MCF 10A (cell line): ENCODE measurements around the gene PTRH2. TPM values are rescaled to one million over a fixed set of nuclear protein-coding genes. Genes with fewer than 3 reads are reported as not detected.
A peak's percentile ranks its signal among the peaks of the same experiment; 100 is the strongest.

Experiments used
- BruUV-seq: library from RNA; stranded (reverse); fragments of 400-500 nt; replicated peaks from 2 replicates; lab custom pipeline; 2021; lab: Mats Ljungman, UMichigan
- CTCF ChIA-PET: fragments of 300-600 bp; sonication (Branson Sonifier 250); formaldehyde crosslinking; extraction: SDS; loops from one replicate; lab custom pipeline; 2021; ENCODE audit warnings: antibody characterized with exemption, inconsistent platforms; lab: Yijun Ruan, JAX
- POLR2A ChIA-PET: fragments of 300-600, 350-650 bp; sonication (Branson Sonifier 250); formaldehyde crosslinking; extraction: SDS; loops from one replicate; lab custom pipeline; 2020; ENCODE audit warnings: antibody characterized with exemption, inconsistent platforms; lab: Yijun Ruan, JAX
- DNase-seq: peaks from one replicate; pipeline ENCODE4 v3.0.0-alpha.2; 2018; ENCODE audit not compliant: unreplicated experiment
- H3K27ac Mint-ChIP-seq: one replicate; pipeline ENCODE4 v1.8.0; 2022; ENCODE audit warnings: mild to moderate bottlenecking, low read depth, mixed read lengths; ENCODE audit not compliant: unreplicated experiment
- H3K27me3 Mint-ChIP-seq: one replicate; pipeline ENCODE4 v1.8.0; 2022; ENCODE audit warnings: mixed read lengths; ENCODE audit not compliant: insufficient read depth, unreplicated experiment
- H3K36me3 Mint-ChIP-seq: one replicate; pipeline ENCODE4 v1.8.0; 2022; ENCODE audit warnings: mild to moderate bottlenecking, moderate library complexity, mixed read lengths; ENCODE audit not compliant: insufficient read depth, unreplicated experiment
- H3K4me1 Mint-ChIP-seq: one replicate; pipeline ENCODE4 v1.8.0; 2022; ENCODE audit warnings: mixed read lengths; ENCODE audit not compliant: insufficient read depth, unreplicated experiment
- H3K4me3 Mint-ChIP-seq: one replicate; pipeline ENCODE4 v1.8.0; 2022; ENCODE audit warnings: mild to moderate bottlenecking, moderate library complexity, mixed read lengths; ENCODE audit not compliant: unreplicated experiment
- H3K9me3 Mint-ChIP-seq: one replicate; pipeline ENCODE4 v1.8.0; 2022; ENCODE audit warnings: mixed read lengths; ENCODE audit not compliant: unreplicated experiment
- CTCF ChIP-seq: fragments of 200-600 bp; IDR thresholded peaks from one replicate; pipeline ENCODE4 v1.8.0; 2022; ENCODE audit warnings: antibody characterized with exemption, mild to moderate bottlenecking; ENCODE audit not compliant: unreplicated experiment
- intact Hi-C: fragments of 100-400 bp; cut with micrococcal nuclease; formaldehyde crosslinking; loops from 2 replicates; pipeline ENCODE4 v1.14.1; 2022
- total RNA-seq: library from RNA; stranded (reverse); gene quantifications from 2 replicates; pipeline ENCODE4 v1.2.3, GENCODE V29; 2022

Gene PTRH2
- total RNA-seq, 1 experiment from 2014 or later = 51.7 TPM

DNA sequence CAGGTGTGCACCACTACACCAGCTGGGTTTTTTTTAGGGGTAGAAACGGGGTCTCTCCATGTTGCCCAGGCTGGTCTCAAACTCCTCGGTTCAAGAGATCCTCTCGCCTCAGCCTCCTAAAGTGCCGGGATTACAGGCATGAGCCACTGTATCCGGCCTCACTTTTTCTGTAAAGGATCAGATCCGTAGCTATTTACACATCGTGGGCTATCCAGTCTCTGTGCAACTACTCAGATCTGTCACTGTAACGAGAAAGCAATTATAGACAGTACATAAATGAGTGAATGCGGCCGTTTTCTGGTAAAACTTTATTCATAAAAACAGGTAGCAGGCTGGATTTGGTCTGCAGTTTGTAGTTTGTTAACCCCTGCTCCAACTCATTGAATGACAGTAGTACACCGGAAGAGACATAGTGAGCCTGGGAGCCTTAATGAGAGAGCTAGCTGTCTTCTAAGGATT lies 44.8 kb upstream of the PTRH2 start:
- Mint-ChIP-seq H3K4me1 (peaks cover 19% of the 10 kb centered on the region), H3K27ac (no peak overlapping the region), H3K36me3 (peaks cover 22% of the 10 kb centered on the region), H3K27me3 (no peaks in the 10 kb centered on the region), H3K4me3 (no peak overlapping the region), H3K9me3 (no peaks in the 10 kb centered on the region)
- no TSS peak for BruUV-seq
- TF ChIP-seq CTCF = no peak
- ChIA-PET POLR2A (interaction anchor here (1.5 to 7.0 kb wide), 5 partner anchors 33 to 141 kb away, joined by 3 to 142 read pairs (median 21); partner anchors contain the start of genes PTRH2, RPS6KB1, TUBD1 and VMP1), CTCF (interaction anchor here (0.6 to 7.2 kb wide), 11 partner anchors 11 to 286 kb away, joined by 3 to 81 read pairs (median 5); partner anchors contain the start of genes RPS6KB1 and TUBD1)
- DNase-seq = no peak
- intact Hi-C loops = no loop called here

GRCh38 chr17:59748591-59748990 lies 41.4 kb upstream of the PTRH2 start:
- Mint-ChIP-seq H3K4me3 (no peak overlapping the region), H3K27ac (no peak overlapping the region), H3K9me3 (peaks cover under 1% of the 10 kb centered on the region), H3K4me1 (no peaks in the 10 kb centered on the region), H3K36me3 (peaks cover 18% of the 10 kb centered on the region), H3K27me3 (no peaks in the 10 kb centered on the region)
- DNase-seq = no peak
- no peak for TF ChIP-seq CTCF
- ChIA-PET CTCF (interaction anchor here (0.5 to 2.7 kb wide), 4 partner anchors 90 to 117 kb away, joined by 3 to 16 read pairs (median 4); no protein-coding TSS in a partner anchor), POLR2A (interaction anchor here (0.9 to 1.1 kb wide), 2 partner anchors 130 to 144 kb away, joined by 3 read pairs; partner anchors contain the start of genes RPS6KB1 and TUBD1)
- no TSS peak for BruUV-seq
- intact Hi-C loops = loop anchor here (10.0 kb wide), 2 partner anchors 296 to 434 kb away; no protein-coding TSS in a partner anchor

DNA sequence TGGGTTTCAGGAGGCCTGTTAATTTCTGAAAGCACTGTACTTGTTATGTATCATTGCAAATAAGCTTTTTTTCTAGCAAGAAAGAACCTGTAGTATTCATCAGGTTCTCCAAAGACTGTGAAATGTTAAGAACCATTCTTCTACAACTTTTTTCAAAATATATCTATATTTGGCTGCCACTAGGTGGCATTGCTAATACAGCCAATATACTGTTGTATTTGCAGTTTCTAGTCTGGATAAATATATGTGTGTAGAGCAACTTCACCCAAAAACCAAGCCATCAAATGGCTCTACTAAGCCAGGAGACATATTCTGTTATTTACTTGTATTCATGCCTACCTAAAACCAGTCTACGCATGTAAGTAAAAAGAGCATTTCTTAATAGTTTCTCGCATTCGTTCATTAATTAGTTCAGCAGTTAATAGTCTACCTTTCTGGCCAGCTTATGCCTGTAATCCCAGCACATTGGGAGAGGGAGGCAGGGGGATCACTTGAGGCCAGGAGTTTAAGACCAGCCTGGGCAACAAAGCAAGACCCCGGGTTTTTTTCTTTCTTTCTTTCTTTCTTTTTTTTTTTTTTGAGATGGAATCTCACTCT lies 39.7 kb upstream of the PTRH2 start:
- Mint-ChIP-seq H3K9me3 (peaks cover 8% of the 10 kb centered on the region), H3K36me3 (peaks cover 13% of the 10 kb centered on the region), H3K4me3 (no peak overlapping the region), H3K27ac (no peak overlapping the region), H3K4me1 (no peaks in the 10 kb centered on the region), H3K27me3 (no peaks in the 10 kb centered on the region)
- intact Hi-C loops = loop anchor here (1.0 to 10.0 kb wide), 3 partner anchors 112 to 432 kb away; no protein-coding TSS in a partner anchor
- TF ChIP-seq CTCF = peak; percentile 58
- ChIA-PET CTCF (interaction anchor here (0.7 to 2.7 kb wide), 14 partner anchors 15 to 310 kb away, joined by 3 to 16 read pairs (median 4); no protein-coding TSS in a partner anchor), POLR2A (interaction anchor here (1.6 kb wide), 1 partner anchor 21 kb away, joined by 7 read pairs; no protein-coding TSS in a partner anchor)
- BruUV-seq = no TSS peak
- peak; percentile 50 for DNase-seq

DNA sequence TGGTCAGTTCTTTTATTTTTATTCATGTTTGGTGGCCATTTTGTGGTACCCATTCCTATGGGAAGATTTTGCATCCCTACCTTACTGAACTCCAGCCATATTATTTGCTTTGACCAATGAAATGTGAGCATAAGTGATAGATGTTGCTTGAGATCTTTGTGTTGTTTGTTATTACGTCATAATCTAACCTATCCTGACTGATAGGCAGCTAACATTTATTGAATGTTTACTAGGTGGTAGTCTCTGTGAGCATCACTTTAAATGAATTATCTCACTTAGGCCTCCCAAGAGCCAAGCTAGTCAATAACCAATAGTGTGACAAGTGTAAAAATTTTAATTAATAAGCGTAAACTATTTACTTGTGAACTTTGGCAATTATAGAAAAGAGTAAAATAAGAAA lies 37.8 kb upstream of the PTRH2 start:
- DNase-seq = no peak
- Mint-ChIP-seq H3K4me3 (no peak overlapping the region), H3K27ac (no peak overlapping the region), H3K9me3 (peaks cover 8% of the 10 kb centered on the region), H3K27me3 (no peaks in the 10 kb centered on the region), H3K36me3 (peaks cover 8% of the 10 kb centered on the region), H3K4me1 (no peaks in the 10 kb centered on the region)
- ChIA-PET CTCF (interaction anchor here (0.7 to 2.4 kb wide), 9 partner anchors 8 to 221 kb away, joined by 3 to 14 read pairs (median 4); no protein-coding TSS in a partner anchor), POLR2A (interaction anchor here (0.7 to 1.8 kb wide), 4 partner anchors 9 to 69 kb away, joined by 3 to 7 read pairs (median 5); no protein-coding TSS in a partner anchor)
- intact Hi-C loops = loop anchor here (10.0 kb wide), 2 partner anchors 300 to 430 kb away; no protein-coding TSS in a partner anchor
- BruUV-seq = no TSS peak
- TF ChIP-seq CTCF = no peak
